GM12878 (cell line): Measurements from ENCODE around the gene BIRC5. TPM values are rescaled to one million over a fixed set of nuclear protein-coding genes. Genes with fewer than 3 reads are reported as not detected.

Experiments used
- ATAC-seq: fragments of 200-7000 bp; cut with Tn5 transposase; 3 replicates; pipeline ENCODE4 v1.9.1; 2020; ENCODE audit warnings: mild to moderate bottlenecking, moderate library complexity
- BruUV-seq: library from RNA; stranded (reverse); fragments of 400-500 nt; replicated peaks from 2 replicates; lab custom pipeline; 2021; lab: Mats Ljungman, UMichigan
- CTCF ChIA-PET: fragments of 300-600 bp; sonication (Branson Sonifier 250); formaldehyde crosslinking; extraction: SDS; loops from one replicate; lab custom pipeline; 2021; ENCODE audit warnings: inconsistent platforms; lab: Yijun Ruan, JAX
- POLR2A ChIA-PET: fragments of 350-600 bp; formaldehyde crosslinking; extraction: SDS; loops from one replicate; lab custom pipeline; 2021; ENCODE audit warnings: inconsistent platforms; lab: Charles Lee
- RAD21 ChIA-PET: fragments of 300-600 bp; sonication (Branson Sonifier 250); formaldehyde crosslinking; loops from one replicate; lab custom pipeline; 2023; ENCODE audit warnings: antibody characterized with exemption; ENCODE audit not compliant: unreplicated experiment; lab: Charles Lee
- SMC1A ChIA-PET: fragments of 300-600 bp; sonication (Branson Sonifier 250); formaldehyde crosslinking; loops from one replicate; lab custom pipeline; 2023; ENCODE audit not compliant: unreplicated experiment, uncharacterized antibody; lab: Charles Lee
- DNase-seq: peaks from one replicate; pipeline ENCODE4 v3.0.0-alpha.2; 2011; ENCODE audit warnings: low read depth, low spot score
- FAIRE-seq: peaks from 3 replicates; lab custom pipeline; 2011; peaks lifted over from hg19 to GRCh38; lab: Jason Lieb, UNC
- H2AFZ ChIP-seq: 2 replicates; pipeline ENCODE4 v1.6.0; 2011; ENCODE audit warnings: low read depth, low read length, control low read depth; ENCODE audit not compliant: control insufficient read depth
- H3K27ac ChIP-seq: 2 replicates; pipeline ENCODE4 v1.5.1; 2011; ENCODE audit warnings: control low read depth; ENCODE audit not compliant: control insufficient read depth, insufficient read depth
- H3K27me3 ChIP-seq, 2 experiments: replicated peaks in 1 of 2; 2 replicates each; pipeline versions ENCODE4 v1.6.0 to v1.6.1; 2011; ENCODE audit warnings: low read length in 1 of 2; ENCODE audit not compliant: control insufficient read depth in 2 of 2, insufficient read depth in 2 of 2
- H3K36me3 ChIP-seq, 2 experiments: 2 replicates each; pipeline ENCODE4 v1.5.1; 2011; ENCODE audit warnings: low read length in 1 of 2; ENCODE audit not compliant: control insufficient read depth in 2 of 2, insufficient read depth in 2 of 2
- H3K4me1 ChIP-seq: 2 replicates; pipeline ENCODE4 v1.6.1; 2011; ENCODE audit warnings: mild to moderate bottlenecking, low read length, moderate library complexity, mixed read lengths; ENCODE audit not compliant: control insufficient read depth, insufficient read depth
- H3K4me2 ChIP-seq: 2 replicates; pipeline ENCODE4 v1.6.0; 2011; ENCODE audit warnings: control low read depth; ENCODE audit not compliant: control insufficient read depth, insufficient read depth
- H3K4me3 ChIP-seq: fragments of 200-600 bp; sonication (generic); 2 replicates; pipeline ENCODE4 v1.5.1; 2016
- H3K79me2 ChIP-seq: 2 replicates; pipeline ENCODE4 v1.6.0; 2011; ENCODE audit warnings: low read length; ENCODE audit not compliant: control insufficient read depth, insufficient read depth
- H3K9ac ChIP-seq: 2 replicates; pipeline ENCODE4 v1.8.0; 2011; ENCODE audit warnings: low read length, control low read depth, mixed read lengths; ENCODE audit not compliant: control insufficient read depth, insufficient read depth
- H3K9me3 ChIP-seq: replicated peaks from 3 replicates; pipeline ENCODE4 v1.5.1; 2011; ENCODE audit warnings: mild to moderate bottlenecking, low read length; ENCODE audit not compliant: control insufficient read depth, insufficient read depth
- H4K20me1 ChIP-seq: 2 replicates; pipeline ENCODE4 v1.6.0; 2011; ENCODE audit not compliant: control insufficient read depth, insufficient read depth
- BCL3 ChIP-seq: IDR thresholded peaks from 2 replicates; pipeline ENCODE4 v1.6.1; 2011; ENCODE audit warnings: borderline replicate concordance, low read depth, mild to moderate bottlenecking, moderate library complexity, low read length; ENCODE audit not compliant: insufficient read depth, poor library complexity, severe bottlenecking
- MEF2A ChIP-seq: IDR thresholded peaks from 2 replicates; pipeline ENCODE4 v1.6.1; 2011; ENCODE audit warnings: low read depth, mild to moderate bottlenecking, low read length, moderate library complexity; ENCODE audit not compliant: insufficient read depth
- PAX8 ChIP-seq: fragments of 450-650 bp; IDR thresholded peaks from 2 replicates; pipeline ENCODE4 v1.6.1; 2017; ENCODE audit warnings: mild to moderate bottlenecking, moderate library complexity
- PBX3 ChIP-seq: IDR thresholded peaks from 2 replicates; pipeline ENCODE4 v1.6.1; 2011; ENCODE audit warnings: mild to moderate bottlenecking, low read depth, low read length, moderate library complexity; ENCODE audit not compliant: insufficient replicate concordance
- RUNX3 ChIP-seq: IDR thresholded peaks from 2 replicates; pipeline ENCODE4 v1.6.1; 2012; ENCODE audit warnings: low read length, inconsistent platforms
- WGBS: methylation state at CpG from one replicate; pipeline ENCODE4 v1.1.6; 2016; ENCODE audit warnings: low lambda C conversion rate; ENCODE audit not compliant: insufficient replicate concordance, insufficient coverage; ENCODE audit errors: missing lambda C conversion rate; 5-methylcytosine and 5-hydroxymethylcytosine counted together
- in situ Hi-C: fragments of 300-500 bp; cut with MboI; formaldehyde crosslinking; loops from 9 replicates; pipeline ENCODE4 v1.14.3; 2018; ENCODE audit warnings: mixed read lengths
- intact Hi-C: fragments of 100-400 bp; cut with micrococcal nuclease; formaldehyde crosslinking; loops from one replicate; pipeline ENCODE4 v1.14.2; 2022; ENCODE audit not compliant: unreplicated experiment
- polyA plus RNA-seq, 11 experiments: library from polyadenylated mRNA; depleted of rRNA in 4 of 11; unstranded in 6 of 11; stranded (reverse) in 5 of 11; fragments of >200 nt; fragmentation: Nextera tagmentation in 4 of 11; fragmentation: Illumina TruSeq in 1 of 11; extraction: Ambion mirVana in 4 of 11; extraction: Trizol in 1 of 11; gene quantifications; 1 replicate in 1 of 11; 2 replicates in 10 of 11; pipeline versions ENCODE4 v1.2.1 to v1.2.3, GENCODE V29; 2011 to 2016; ENCODE audit warnings: inconsistent platforms in 2 of 11, missing spikeins in 2 of 11, low read depth in 1 of 11
- total RNA-seq, 4 experiments: library from RNA; depleted of rRNA in 3 of 4; stranded (reverse); fragments of >200 nt in 3 of 4; fragmentation: Illumina TruSeq in 1 of 4; extraction: Trizol in 1 of 4; gene quantifications; 2 replicates each; pipeline versions ENCODE4 v1.2.1 to v1.2.3, GENCODE V29; 2013 to 2021
- TF ChIP-seq, protein P1 (sequence below): fragments of 450-650 bp; IDR thresholded peaks from 2 replicates; pipeline ENCODE4 v1.6.1; 2017; ENCODE audit warnings: mild to moderate bottlenecking, moderate library complexity

BIRC5 gene
- total and polyA plus RNA-seq, 10 of the 15 experiments (the other 5 are each of a cell fraction or from before 2014, with no cell fraction given): 41.0 to 175 (median 90.8) TPM

- Histone ChIP-seq H3K27ac (peak overlapping the region; percentile 61), H3K27me3 (no peaks in the 10 kb centered on the region), H3K36me3 (no peaks in the 10 kb centered on the region), H3K79me2 (no peaks in the 10 kb centered on the region), H3K4me3 (no peak overlapping the region), H2AFZ (peak overlapping the region; percentile 71), H3K9ac (no peak overlapping the region; the same call in 1 of the 2 replicates), H3K4me1 (peaks cover 20% of the 10 kb centered on the region), H3K9me3 (no peaks in the 10 kb centered on the region), H3K4me2 (peak overlapping the region; percentile 38; the same call in 1 of the 2 replicates), H4K20me1 (no peaks in the 10 kb centered on the region)
- TF ChIP-seq BCL3: peak; percentile 87
- TF ChIP-seq, protein P1, sequence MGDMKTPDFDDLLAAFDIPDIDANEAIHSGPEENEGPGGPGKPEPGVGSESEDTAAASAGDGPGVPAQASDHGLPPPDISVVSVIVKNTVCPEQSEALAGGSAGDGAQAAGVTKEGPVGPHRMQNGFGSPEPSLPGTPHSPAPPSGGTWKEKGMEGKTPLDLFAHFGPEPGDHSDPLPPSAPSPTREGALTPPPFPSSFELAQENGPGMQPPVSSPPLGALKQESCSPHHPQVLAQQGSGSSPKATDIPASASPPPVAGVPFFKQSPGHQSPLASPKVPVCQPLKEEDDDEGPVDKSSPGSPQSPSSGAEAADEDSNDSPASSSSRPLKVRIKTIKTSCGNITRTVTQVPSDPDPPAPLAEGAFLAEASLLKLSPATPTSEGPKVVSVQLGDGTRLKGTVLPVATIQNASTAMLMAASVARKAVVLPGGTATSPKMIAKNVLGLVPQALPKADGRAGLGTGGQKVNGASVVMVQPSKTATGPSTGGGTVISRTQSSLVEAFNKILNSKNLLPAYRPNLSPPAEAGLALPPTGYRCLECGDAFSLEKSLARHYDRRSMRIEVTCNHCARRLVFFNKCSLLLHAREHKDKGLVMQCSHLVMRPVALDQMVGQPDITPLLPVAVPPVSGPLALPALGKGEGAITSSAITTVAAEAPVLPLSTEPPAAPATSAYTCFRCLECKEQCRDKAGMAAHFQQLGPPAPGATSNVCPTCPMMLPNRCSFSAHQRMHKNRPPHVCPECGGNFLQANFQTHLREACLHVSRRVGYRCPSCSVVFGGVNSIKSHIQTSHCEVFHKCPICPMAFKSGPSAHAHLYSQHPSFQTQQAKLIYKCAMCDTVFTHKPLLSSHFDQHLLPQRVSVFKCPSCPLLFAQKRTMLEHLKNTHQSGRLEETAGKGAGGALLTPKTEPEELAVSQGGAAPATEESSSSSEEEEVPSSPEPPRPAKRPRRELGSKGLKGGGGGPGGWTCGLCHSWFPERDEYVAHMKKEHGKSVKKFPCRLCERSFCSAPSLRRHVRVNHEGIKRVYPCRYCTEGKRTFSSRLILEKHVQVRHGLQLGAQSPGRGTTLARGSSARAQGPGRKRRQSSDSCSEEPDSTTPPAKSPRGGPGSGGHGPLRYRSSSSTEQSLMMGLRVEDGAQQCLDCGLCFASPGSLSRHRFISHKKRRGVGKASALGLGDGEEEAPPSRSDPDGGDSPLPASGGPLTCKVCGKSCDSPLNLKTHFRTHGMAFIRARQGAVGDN: peak; percentile 56
- no peak for TF ChIP-seq PBX3
- no peak for TF ChIP-seq MEF2A
- TF ChIP-seq RUNX3: peak; percentile 4; the same call in 1 of the 2 replicates
- TF ChIP-seq PAX8: no peak
- ChIA-PET RAD21 (interaction anchor here (0.7 to 1.4 kb wide), 6 partner anchors 9 to 222 kb away, joined by 3 to 7 read pairs (median 4); no protein-coding TSS in a partner anchor), POLR2A (interaction anchor here (0.9 to 1.4 kb wide), 3 partner anchors 9 to 49 kb away, joined by 3 read pairs; no protein-coding TSS in a partner anchor), SMC1A (interaction anchor here (1.0 kb wide), 4 partner anchors 9 to 43 kb away, joined by 3 to 7 read pairs (median 4); partner anchors contain the start of gene BIRC5), CTCF (interaction anchor here (0.9 to 1.6 kb wide), 2 partner anchors 9 to 10 kb away, joined by 3 to 11 read pairs; no protein-coding TSS in a partner anchor)
- FAIRE-seq (peak; percentile 89), DNase-seq (peak; percentile 66), ATAC-seq (peak; percentile 71)
- BruUV-seq: no TSS peak
- intact Hi-C loops (no loop called here), in situ Hi-C loops (no loop called here)
- 44% methylated on average over 20 of the region's 21 CpGs for WGBS
Observed at GRCh38 chr17:78242024-78242742, 28.1 kb downstream of the BIRC5 start.
